GM19099 (cell line): ENCODE results near the gene C21orf58.

Source experiments
- POLR2A ChIP-seq: IDR thresholded peaks from 3 replicates; pipeline ENCODE4 v1.6.1; 2011; ENCODE audit warnings: low read depth; ENCODE audit not compliant: insufficient read length; ENCODE audit errors: extremely low read depth

Gene C21orf58

GRCh38 chr21:46356494-46357334, 33.0 kb upstream of the C21orf58 start:
- TF ChIP-seq POLR2A = no peak

GRCh38 chr21:46356005-46356338, 32.3 kb upstream of the C21orf58 start:
- TF ChIP-seq POLR2A = no peak

GRCh38 chr21:46355161-46356004, 31.7 kb upstream of the C21orf58 start:
- TF ChIP-seq POLR2A = no peak

- TF ChIP-seq POLR2A = no peak
Measured at GRCh38 chr21:46354518-46354917, 30.8 kb upstream of the C21orf58 start.

- no peak for TF ChIP-seq POLR2A
Measured at GRCh38 chr21:46354046-46354445, 30.4 kb upstream of the C21orf58 start.

GRCh38 chr21:46352913-46353312, 29.2 kb upstream of the C21orf58 start:
- TF ChIP-seq POLR2A = no peak

GRCh38 chr21:46352164-46352515, 28.5 kb upstream of the C21orf58 start:
- no peak for TF ChIP-seq POLR2A

GRCh38 chr21:46351476-46352163, 27.9 kb upstream of the C21orf58 start:
- no peak for TF ChIP-seq POLR2A

GRCh38 chr21:46350981-46351380, 27.3 kb upstream of the C21orf58 start:
- TF ChIP-seq POLR2A = no peak

GRCh38 chr21:46350571-46350970, 26.9 kb upstream of the C21orf58 start:
- no peak for TF ChIP-seq POLR2A

GRCh38 chr21:46349134-46349760, 25.6 kb upstream of the C21orf58 start:
- TF ChIP-seq POLR2A = no peak

- no peak for TF ChIP-seq POLR2A
Measured at GRCh38 chr21:46347791-46348381, 24.2 kb upstream of the C21orf58 start.

- TF ChIP-seq POLR2A = no peak
Measured at GRCh38 chr21:46347203-46347550, 23.5 kb upstream of the C21orf58 start.

- no peak for TF ChIP-seq POLR2A
Measured at GRCh38 chr21:46346296-46347202, 22.9 kb upstream of the C21orf58 start.
